TTC549 (cell line): ENCODE measurements around the gene KRTAP10-10.
"Not testable (repeated sequence)": the region's sequence is repeated elsewhere in the genome, so short reads cannot be mapped to it uniquely, and the experiment has no call there.

Source experiments
- FAIRE-seq: peaks from 2 replicates; lab custom pipeline; 2012; peaks lifted over from hg19 to GRCh38; lab: Jason Lieb, UNC

The KRTAP10-10 gene

DNA sequence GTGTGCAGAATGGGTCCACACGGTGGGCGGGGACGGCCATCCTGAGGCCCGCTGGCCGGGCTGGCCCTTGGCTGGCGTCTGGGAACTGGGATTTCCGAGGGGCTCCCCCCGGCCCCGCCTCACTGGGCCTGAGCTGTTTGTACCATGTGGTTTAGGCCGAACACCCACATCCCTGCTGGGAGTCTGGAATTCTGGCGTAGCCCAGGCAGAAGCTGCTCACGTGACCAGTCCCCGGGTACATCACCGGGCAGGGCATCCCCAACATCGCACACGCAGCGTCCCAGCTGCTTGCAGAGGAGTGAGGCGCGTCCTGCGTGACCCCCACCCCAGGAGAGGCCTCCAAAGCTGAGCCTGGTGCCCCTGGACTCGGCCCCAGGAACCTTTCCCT, 34.7 kb upstream of the KRTAP10-10 start:
- FAIRE-seq, result no peak

DNA sequence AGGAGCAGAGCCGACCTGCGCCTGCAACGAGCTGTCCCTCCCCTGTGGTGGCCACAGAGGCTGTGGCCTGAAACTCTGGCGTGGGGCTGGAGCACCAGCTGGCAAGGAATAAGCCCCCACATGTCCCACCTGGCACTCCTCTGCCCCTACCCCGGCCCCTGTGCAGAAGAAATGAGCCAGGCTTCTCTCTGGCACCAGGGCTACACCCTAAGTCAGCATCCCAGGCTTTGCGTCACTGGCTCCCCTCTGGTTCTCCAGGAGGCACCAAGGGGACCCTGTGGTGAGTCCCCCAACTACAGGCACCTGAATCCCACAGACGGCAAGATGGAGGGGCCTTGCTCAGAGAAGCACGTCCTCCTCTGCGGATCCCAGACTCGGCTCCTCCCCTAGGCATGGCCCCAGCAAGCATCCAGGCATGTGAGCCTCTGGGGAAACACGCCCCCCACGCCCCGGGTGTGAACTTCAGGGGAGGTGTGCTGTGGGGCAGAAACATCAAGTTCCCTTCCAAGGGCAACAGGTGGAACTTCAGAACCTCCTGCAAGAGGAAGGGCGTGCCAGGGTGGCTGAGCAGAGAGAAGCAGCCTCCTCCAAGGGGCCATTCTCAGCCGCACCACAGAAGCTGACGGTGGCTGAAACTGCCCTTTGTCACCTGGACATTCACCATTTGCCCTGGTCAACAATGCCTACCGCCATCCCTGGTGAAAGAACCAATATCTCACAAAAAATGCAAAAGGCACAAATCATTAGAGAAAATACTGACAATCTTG, 33.9 kb upstream of the KRTAP10-10 start:
- no peak for FAIRE-seq

DNA sequence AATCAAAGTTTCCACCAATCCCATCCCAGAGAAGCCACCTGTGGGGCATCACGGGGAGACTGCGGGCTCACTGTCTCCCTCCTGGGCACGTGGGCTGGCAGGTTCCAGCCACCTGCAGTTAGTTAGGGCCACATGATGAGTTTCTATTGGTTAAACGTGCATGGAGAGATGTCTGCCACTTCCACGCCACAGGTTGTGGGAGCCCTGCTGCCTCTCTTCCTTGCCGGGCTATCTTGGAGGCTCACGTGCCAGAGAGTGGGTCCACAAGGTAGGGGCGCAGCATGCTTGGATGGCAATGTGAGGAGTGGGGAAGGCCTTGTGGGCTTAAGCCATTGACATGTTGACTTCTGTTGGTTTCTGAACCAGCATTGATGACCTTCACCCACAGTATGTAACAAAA, 33.2 kb upstream of the KRTAP10-10 start:
- no peak for FAIRE-seq

DNA sequence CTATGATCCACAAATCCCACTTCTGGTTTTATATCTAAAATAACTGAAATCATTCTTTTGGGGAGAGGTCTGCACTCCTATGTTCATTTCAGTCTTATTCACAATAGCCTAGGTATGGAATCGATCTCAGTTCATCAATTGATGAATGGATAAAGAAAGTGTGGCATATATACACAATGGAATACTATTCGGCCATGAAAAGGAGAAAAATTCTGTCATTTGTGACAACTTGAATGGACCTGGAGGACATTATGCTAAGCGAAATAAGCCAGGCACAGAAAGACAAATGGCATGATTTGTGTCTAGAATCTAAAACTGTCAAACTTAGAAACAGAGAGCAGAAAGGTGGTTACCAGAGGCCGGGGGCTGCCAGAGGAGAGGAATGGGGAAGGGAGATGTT, 30.7 kb upstream of the KRTAP10-10 start:
- no peak for FAIRE-seq

DNA sequence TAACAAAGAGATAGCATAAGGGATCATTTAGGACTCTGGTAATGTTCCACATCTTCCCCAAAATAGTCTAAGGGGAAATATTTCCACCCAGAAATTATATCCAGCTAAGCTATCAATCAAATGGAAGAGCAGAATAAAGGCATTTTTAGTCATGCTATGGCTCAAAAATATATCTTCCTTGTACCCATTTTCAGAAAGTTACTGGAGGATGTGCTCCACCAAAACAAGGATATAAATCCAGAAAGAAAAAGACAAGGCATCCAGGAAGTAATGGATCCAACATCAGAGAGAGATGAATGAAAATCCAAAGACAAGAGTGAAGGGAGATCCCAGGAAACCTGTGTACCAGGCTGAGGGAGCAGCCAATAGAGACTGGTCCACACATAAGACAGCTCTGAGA, 28.0 kb upstream of the KRTAP10-10 start:
- FAIRE-seq, result no peak

DNA sequence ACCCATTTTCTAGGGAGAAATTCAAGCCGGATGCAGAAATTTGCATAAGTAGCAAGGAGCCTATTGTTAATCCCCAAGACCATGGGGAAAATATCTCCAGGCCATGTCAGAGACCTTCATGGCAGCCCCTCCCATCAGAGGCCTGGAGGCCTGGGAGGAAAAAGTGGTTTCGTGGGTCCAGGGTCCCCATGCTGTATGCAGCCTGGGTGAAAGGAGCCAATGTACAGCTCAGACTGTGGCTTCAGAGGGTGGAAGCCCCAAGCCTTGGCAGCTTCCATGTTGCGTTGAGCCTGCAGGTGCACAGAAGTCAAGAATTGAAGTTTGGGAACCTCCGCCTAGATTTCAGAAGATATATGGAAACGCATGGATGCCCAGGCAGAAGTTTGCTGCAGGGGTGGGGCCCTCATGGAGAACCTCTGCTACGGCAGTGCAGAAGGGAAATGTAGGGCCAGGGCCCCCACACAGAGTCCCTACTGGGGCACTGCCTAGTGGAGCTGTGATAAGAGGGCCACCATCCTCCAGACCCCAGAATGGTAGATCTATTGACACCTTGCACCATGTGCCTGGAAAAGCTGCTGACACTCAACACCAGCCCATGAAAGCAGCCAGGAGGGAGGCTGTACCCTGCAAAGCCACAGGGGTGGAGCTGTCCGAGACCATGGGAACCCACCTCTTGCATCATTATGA, 26.9 kb upstream of the KRTAP10-10 start:
- FAIRE-seq, result not testable (repeated sequence)

DNA sequence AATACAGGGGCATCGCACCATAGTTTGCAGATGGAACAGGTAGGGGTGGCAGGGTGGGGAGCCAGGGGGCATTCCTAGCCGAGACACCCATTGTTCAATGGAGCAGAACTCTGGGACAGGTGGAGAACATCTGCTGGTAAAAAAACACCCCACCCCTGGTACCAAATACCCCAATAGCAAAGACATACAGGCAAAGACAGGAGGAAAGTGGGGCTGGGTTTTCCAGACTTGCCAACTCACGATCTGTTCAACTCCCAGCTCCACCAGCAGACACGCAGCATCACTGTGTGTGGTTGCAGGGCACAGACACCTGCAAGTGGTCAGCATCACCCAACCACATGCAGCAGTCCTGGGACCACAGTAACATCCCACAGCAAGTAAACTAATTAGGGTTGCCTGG, 25.6 kb upstream of the KRTAP10-10 start:
- no peak for FAIRE-seq

DNA sequence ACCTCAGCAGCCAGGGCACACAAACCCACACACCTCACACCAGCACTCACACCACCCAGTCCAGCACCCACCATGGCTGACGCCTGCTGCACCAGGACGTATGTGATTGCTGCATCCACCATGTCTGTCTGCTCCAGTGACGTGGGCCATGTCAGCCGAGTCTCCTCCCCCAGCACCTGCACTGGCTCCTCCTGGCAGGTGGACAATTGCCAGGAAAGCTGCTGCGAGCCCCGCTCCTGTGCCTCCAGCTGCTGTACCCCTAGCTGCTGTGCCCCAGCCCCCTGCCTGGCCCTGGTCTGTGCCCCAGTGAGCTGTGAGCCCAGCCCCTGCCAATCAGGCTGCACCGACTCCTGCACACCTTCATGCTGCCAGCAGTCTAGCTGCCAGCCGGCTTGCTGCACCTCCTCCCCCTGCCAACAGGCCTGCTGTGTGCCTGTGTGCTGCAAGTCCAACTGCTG, 25.1 kb upstream of the KRTAP10-10 start, which contains the start of gene KRTAP10-8:
Gene KRTAP10-8, plus strand, starts transcription at position 51 of the 458 bp plus-strand sequence. Its CDS starts 22 bp downstream, at position 73.
- FAIRE-seq, result no peak

DNA sequence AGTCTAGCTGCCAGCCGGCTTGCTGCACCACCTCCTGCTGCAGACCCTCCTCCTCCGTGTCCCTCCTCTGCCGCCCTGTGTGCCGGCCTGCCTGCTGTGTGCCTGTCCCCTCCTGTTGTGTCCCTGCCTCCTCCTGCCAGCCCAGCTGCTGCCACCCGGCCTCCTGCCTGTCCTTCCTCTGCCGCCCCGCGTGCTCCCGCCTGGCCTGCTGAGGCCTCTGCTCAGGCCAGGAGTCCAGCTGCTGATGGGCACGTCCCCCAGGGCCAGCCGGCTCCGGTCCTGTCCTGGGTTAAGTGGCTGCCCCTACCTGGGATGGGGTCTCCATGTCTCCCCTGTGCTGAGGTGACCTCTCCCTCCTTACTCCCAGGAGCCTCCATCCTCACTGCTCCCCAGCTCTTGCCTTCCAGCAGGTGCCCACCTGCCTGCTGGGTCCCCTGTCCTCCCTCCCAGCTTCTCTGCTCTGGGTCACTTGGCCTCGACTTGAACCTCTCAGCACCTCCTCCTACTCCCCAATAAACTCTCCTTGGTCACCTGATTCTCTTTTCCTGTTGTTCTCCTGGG, 24.4 kb upstream of the KRTAP10-10 start:
- no peak for FAIRE-seq

DNA sequence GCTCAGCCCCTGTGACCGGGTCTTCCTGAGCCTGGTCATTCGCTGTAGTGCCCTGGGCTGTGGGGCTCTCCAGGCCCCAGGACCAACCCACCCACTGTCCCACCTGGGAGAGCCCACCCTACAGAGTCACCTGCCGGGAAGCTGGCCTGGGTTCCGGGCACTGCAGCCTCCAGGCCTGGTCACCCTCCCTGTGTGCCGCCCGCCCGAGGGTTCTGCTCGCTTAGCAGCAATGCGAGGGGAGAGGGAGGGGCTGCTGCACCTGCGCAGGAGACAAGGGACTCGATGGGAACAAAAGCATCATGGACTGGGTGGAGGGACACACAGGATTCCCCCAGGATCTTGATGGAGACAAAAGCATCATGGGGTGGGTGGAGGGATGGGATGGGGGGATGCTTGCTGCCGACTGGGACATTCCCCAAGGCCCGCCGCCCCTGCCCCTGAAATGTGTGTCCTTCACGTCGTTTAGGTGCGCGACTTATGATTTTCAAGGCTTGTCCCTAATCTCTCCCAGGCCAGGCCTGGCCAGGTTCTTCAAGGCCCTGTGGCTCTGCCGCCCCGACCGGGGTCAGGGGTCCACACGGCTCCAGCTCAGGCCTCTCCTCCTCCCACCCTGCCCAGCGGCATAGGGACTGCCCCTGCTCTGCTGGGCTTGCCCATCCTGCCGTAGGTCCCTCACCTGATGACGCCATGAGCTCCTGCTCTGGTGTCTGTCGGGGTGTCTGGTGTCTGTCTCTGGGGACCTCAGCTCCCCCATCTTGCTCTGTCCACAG, 23.6 kb upstream of the KRTAP10-10 start:
- FAIRE-seq, result no peak

DNA sequence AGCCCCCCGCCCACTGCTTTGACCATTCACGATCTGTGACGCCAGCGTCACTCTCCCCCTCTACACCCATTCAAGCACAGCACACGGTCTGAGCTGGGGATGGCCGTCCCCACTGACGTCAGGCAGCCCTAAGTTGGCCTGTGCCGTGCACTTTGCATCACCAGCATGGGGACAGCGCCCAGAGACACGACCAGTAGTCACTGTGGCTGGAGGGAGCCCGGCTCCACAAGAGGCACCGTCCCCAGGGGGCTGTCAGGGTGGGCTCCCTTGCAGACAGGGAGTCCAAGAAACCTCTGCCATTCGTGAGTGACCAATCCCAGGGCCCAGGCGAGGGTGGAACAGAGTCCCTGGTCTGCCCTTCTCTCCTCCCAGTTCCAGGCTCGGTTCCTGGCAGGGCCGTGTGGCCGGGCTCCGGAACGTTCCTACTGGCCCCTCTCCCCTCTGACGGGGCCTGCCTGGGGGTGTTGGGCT, 23.0 kb upstream of the KRTAP10-10 start:
- FAIRE-seq, result no peak

DNA sequence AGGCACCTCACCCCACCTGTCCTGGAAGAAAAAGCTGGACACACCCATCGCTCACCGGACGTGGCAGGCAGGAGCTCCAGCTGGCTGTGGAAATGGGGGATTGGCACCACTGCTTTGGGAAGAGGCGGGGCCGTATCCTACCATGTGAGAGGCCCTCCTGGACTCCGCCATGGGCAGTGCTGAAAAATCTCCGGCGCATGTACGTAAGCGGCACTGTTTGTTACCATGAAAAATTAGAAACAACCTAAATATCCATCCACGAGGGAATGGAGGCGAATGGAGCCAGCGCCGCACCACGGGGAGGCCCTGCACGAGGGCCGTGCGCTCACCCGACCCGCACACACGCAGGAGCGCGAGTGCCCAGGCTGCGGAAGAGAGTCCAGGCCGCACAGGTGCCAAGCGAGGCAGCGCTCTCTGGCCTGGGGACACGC, 22.2 kb upstream of the KRTAP10-10 start:
- no peak for FAIRE-seq

DNA sequence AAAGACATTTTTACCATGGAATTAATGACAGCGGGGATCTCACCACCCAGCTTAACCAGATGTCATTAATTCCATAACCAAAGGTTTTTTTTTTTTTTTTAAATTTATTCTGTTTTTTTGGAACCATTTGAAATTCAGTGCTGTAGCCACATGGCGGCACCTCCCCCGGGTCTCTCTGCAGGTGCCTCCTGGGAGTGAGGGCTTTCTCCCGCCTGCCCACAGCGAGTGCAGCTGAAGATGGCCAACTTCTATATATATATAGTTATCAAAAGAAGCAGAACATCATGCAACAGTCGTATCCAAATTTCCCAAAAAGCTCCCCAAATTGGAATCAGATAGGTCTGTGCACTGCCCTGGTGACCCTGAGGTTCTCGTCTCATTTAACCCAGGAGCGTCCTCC, 21.7 kb upstream of the KRTAP10-10 start:
- no peak for FAIRE-seq

DNA sequence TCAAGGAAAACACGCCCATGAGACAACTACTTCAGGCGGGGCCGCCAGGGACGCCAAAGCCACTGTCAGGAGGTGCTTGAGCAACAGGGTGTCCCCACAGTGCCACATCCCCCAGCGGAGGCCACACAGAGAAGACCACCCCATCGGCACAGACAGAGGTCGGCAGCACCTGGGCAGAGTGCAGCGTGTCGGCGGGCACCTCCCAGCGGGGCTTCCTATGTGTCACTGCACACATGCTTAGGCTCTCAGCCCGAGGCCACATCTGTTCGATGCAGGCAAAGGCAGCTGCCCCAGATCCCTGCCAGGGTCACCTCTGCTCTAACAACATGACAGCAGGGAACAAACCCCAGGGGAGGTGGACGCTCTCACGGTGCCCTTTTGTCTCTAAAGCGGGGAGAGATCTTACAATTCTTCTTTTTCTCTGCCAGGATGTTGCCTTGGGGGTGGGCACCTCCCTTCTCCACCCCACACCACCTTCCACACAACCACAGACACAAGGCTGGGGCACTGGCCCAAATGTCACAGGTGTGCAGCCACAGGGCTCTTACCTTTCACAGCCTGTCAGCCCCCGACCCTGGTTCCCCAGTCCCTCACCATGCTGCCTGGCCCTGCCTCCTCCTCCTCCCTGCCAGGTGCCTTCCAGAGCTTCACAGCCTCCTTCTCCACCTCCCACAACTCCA, 21.1 kb upstream of the KRTAP10-10 start:
- FAIRE-seq, result no peak

DNA sequence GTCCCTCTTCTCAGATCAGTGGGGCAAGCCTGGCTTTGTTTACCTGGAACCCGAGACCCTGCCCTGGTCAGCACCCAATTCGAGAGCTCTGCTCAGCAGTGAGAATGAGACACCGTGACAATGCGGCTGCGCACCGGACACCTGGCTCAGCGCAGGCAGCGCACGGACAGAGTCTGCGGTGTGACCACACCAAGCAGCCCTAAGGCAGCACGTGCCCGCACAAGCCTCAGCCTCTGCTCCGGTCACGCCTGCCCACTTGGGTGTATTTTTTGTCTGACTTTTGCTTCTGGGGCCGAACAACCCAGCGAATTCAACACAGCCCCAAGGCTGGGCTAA, 20.6 kb upstream of the KRTAP10-10 start:
- no peak for FAIRE-seq

DNA sequence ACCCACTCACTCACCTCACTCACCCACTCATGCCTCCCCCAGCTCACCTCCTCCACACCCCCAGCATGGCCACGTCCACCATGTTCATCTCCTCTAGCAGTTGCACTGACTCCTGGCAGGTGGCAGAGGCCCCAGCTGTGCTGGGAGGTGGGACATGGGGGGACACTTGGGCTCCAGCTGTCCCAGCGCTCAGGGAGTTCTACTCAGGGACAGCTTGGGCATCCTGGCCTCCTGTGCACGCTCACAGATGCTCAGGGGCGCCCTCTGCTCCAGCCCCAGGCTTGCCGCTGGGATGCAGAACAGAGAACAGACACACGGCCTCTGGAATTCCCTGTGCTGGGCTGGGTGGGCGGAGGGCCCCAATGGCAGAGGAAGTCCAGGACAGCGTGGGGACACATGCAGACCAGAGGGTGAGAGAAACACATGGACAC, 20.1 kb upstream of the KRTAP10-10 start:
- FAIRE-seq, result no peak

DNA sequence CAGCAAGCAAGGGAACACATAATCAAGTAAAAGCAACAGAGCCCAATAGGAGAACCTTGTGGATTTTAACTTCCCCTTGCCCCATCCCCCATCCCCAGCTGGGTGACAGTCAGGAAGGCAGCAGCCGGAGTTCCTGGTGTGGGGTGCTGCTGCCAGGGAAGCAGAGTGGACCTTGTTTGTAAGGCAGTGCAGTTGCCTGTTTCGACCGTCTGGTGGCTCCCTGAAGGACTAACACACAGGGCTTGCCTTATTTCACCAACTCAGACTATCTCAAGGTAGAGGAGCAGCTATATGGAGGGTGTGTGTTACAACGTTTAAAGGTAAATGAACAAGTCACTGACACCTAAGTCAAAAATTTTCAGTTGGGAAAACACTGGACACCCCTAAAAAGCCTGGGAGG, 18.7 kb upstream of the KRTAP10-10 start:
- no peak for FAIRE-seq

DNA sequence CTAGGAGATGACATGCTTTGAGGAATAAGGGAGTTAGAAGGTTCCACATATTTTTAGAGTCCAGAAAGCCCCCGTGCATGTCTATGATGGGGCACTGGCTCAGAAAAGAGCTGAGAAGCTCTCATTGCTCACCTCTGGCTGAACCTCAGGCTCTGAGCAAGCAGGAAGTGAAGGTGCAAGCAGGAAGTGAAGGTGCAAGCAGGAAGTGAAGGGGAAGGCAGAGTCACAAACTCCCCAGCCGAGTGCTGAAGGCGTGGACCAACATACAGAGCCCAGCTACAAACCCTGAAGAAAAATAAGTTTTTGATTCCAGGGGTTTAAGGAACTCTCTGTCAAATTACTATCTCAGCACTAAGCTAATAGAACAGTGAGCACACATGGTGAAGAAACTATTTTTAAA, 18.2 kb upstream of the KRTAP10-10 start:
- no peak for FAIRE-seq

DNA sequence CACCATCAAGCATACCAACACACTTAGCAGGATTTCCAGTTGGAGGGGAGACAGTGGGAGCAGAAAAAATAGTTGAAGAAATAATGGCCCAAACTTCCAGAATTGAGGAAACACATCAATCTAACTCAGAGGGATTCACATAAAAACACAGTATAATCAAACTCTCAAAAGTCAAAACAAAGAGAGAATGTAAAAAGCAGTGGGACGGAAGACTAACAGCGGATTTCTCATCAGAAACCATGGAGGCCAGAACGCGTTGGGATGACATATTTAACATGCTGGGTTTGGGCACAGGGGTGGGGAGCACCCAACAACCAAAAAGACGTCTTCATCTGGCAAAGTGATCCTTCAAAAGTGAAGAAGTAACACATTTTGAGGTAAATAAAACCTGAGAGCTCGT, 17.3 kb upstream of the KRTAP10-10 start:
- FAIRE-seq, result no peak

DNA sequence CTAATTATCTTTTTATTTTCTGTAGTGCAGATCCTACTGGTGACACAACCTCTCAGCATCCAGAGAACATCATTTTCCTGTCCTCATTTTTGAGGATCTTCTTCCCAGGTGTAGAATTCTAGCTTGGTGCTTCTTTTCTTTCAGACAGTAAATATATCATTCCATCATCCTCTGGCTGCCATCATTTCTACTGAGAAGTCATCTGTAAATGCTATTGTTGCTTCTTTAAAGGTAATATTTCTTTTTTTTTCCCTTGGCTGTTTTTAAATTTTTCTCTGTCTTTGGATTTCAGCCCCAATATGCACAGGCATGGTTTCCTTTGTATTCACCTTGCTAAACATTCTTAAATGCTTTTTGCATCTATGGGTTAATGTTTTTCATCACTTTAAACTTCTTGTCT, 13.6 kb upstream of the KRTAP10-10 start:
- no peak for FAIRE-seq

DNA sequence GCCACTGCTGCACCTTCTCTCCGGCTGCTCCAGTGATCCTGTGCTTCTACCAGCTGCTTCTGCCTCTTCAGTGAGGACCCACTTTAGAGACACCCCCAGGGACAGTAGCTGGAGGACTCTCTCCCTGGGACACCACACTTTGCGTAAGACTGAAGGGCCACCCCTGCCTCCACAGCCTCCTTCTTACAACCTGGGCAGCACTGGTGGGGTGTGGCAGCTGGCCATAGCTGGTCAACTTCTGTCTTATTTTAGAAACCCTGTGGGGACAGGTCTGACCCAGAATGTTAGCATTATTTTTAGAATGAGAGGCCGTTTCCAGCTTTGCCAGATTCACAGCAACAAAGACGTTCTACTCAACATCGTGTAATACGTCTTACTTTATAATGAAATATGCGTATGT, 11.4 kb upstream of the KRTAP10-10 start:
- no peak for FAIRE-seq

DNA sequence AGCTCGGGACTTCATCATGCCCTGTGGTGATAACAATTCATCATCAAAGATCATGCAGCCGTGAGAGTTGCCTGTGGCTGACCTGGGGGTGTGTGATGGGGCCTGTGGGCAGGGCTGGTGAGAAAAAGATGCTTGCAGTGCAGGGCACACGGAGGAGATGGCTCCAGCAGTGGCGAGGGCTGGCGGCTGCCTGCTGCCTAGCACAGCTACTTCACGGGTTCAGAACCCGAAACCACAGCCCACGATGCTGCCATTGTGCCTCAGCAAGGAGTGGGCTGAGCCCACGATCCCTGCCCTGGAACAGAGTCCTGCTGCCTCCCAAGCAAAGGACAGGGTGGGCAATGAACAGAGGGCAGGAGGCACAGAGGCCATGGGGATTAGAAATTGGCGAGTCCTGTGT, 10.9 kb upstream of the KRTAP10-10 start:
- FAIRE-seq, result no peak
